Caki2 (cell line): ENCODE measurements around the gene TUBB1. TPM values are rescaled to one million over a fixed set of nuclear protein-coding genes. Genes with fewer than 3 reads are reported as not detected.
A peak's percentile ranks its signal among the peaks of the same experiment; 100 is the strongest.
"Not testable (repeated sequence)": the region's sequence is repeated elsewhere in the genome, so short reads cannot be mapped to it uniquely, and the experiment has no call there.

ENCODE experiments used
- DNase-seq: peaks from one replicate; pipeline ENCODE4 v3.0.0-alpha.2; 2015; ENCODE audit warnings: low read depth
- in situ Hi-C: cut with HindIII; loops from 2 replicates; pipeline ENCODE4 v1.10.0; 2016; ENCODE audit warnings: low sequenced_read_pairs, low pct_unique_long_range_greater_than_20kb, mixed read lengths
- total RNA-seq: library from RNA; depleted of rRNA; stranded (reverse); fragments of >200 nt; shearing (Covaris generic); gene quantifications from 2 replicates; pipeline ENCODE4 v1.2.3, GENCODE V29; 2014; ENCODE audit warnings: low replicate concordance

The TUBB1 gene
- total RNA-seq, 1 experiment from 2014 or later = not detected

GRCh38 chr20:59002874-59003399 lies 16.3 kb upstream of the TUBB1 start:
- no peak for DNase-seq
- in situ Hi-C loops = no loop called here

- in situ Hi-C loops = no loop called here
Measured at GRCh38 chr20:59003836-59004492, 15.3 kb upstream of the TUBB1 start.

GRCh38 chr20:59004493-59004762 lies 14.8 kb upstream of the TUBB1 start:
- in situ Hi-C loops = no loop called here
- DNase-seq = no peak

More at GRCh38 chr20:59003836-59004492, 15.3 kb upstream of the TUBB1 start:
- no peak for DNase-seq

GRCh38 chr20:59004763-59005522 lies 14.3 kb upstream of the TUBB1 start:
- in situ Hi-C loops = no loop called here

GRCh38 chr20:59005523-59006166 lies 13.6 kb upstream of the TUBB1 start:
- DNase-seq = no peak
- in situ Hi-C loops = no loop called here

More at GRCh38 chr20:59004763-59005522, 14.3 kb upstream of the TUBB1 start:
- no peak for DNase-seq

- in situ Hi-C loops = no loop called here
Measured at GRCh38 chr20:59006167-59006863, 12.9 kb upstream of the TUBB1 start.

GRCh38 chr20:59006864-59007664 lies 12.2 kb upstream of the TUBB1 start, which contains the start of gene CTSZ:
TSS of gene CTSZ (minus strand) at chr20:59007254. CDS start at chr20:59007128, 126 bp downstream.
- peak; percentile 56 for DNase-seq
- in situ Hi-C loops = no loop called here

More at GRCh38 chr20:59006167-59006863, 12.9 kb upstream of the TUBB1 start:
- no peak for DNase-seq

GRCh38 chr20:59007665-59008511 lies 11.3 kb upstream of the TUBB1 start:
- no peak for DNase-seq
- in situ Hi-C loops = no loop called here

GRCh38 chr20:59008715-59009336 lies 10.4 kb upstream of the TUBB1 start:
- DNase-seq = no peak
- in situ Hi-C loops = no loop called here

- in situ Hi-C loops = no loop called here
- DNase-seq = no peak
Measured at GRCh38 chr20:59010321-59010994, 8.8 kb upstream of the TUBB1 start.

- no peak for DNase-seq
- in situ Hi-C loops = no loop called here
Measured at GRCh38 chr20:59010995-59011873, 8.0 kb upstream of the TUBB1 start.

GRCh38 chr20:59011874-59012157 lies 7.4 kb upstream of the TUBB1 start:
- in situ Hi-C loops, DNase-seq: not testable (repeated sequence)

- in situ Hi-C loops = no loop called here
- no peak for DNase-seq
Measured at GRCh38 chr20:59013031-59013951, 5.9 kb upstream of the TUBB1 start.

GRCh38 chr20:59013959-59014608 lies 5.1 kb upstream of the TUBB1 start:
- DNase-seq = no peak
- in situ Hi-C loops = no loop called here
